ENCODE measurements around the gene SYT4. TPM values are rescaled to one million over a fixed set of nuclear protein-coding genes. Genes with fewer than 3 reads are reported as not detected.

The SYT4 gene
- total and polyA plus RNA-seq, 2 experiments from 2014 or later, result 3.7 to 10.4 TPM

- TF ChIP-seq ETS1 (IDR thresholded peaks at IDR 0.05), result no peak
Observed at GRCh38 chr18:43312891-43313290, 35.6 kb upstream of the SYT4 start (continued).

- H3K36me3 ChIP-seq (ENCODE audit: insufficient read depth), result no peaks in the 10 kb centered on the region
- H2AFZ ChIP-seq, result no peak overlapping the region
- no peak overlapping the region for H3K27ac ChIP-seq (ENCODE audit: low read depth)
- H3K27ac Mint-ChIP-seq, result no peak overlapping the region
- H3K4me1 Mint-ChIP-seq, result peaks cover 4% of the 10 kb centered on the region; the same call in 2 of the 3 replicates
- no peak for DNase-seq (ENCODE audit: low spot score)
- H3K4me2 ChIP-seq, result no peak overlapping the region
- no peaks in the 10 kb centered on the region for H3K4me1 ChIP-seq (ENCODE audit: insufficient read depth)
- H3K27me3 Mint-ChIP-seq (ENCODE audit: insufficient read depth, low read depth, poor library complexity), result peaks cover 2% of the 10 kb centered on the region
- H3K27me3 ChIP-seq (ENCODE audit: insufficient read depth), result no peaks in the 10 kb centered on the region
- no peak overlapping the region for H3K4me3 ChIP-seq
- H4K20me1 ChIP-seq (replicated peaks; ENCODE audit: insufficient read depth), result no peaks in the 10 kb centered on the region
- ATAC-seq, result no peak
- no peaks in the 10 kb centered on the region for H3F3A ChIP-seq (replicated peaks; ENCODE audit: low read depth)
- no peak for TF ChIP-seq STAT1 (IDR thresholded peaks at IDR 0.05; ENCODE audit: unreplicated experiment)
- TF ChIP-seq REST (IDR thresholded peaks at IDR 0.05; ENCODE audit: unreplicated experiment), result no peak
- no peak for TF ChIP-seq CREB1 (CRISPR knock-in tag; IDR thresholded peaks at IDR 0.05; ENCODE audit: low read depth)
- TF ChIP-seq NANOG (IDR thresholded peaks at IDR 0.05; ENCODE audit: borderline replicate concordance), result no peak
- no peak for TF ChIP-seq ZNF114 (CRISPR knock-in tag; IDR thresholded peaks at IDR 0.05)
- no peak for TF ChIP-seq POLR2AphosphoS5 (IDR thresholded peaks at IDR 0.05; ENCODE audit: low read depth)
- TF ChIP-seq ZNF462 (CRISPR knock-in tag; IDR thresholded peaks at IDR 0.05), result no peak
- TF ChIP-seq EZH2 (IDR thresholded peaks at IDR 0.05; ENCODE audit: low read depth, unreplicated experiment), result no peak
- TF ChIP-seq EZH2phosphoT487 (IDR thresholded peaks at IDR 0.05; ENCODE audit: unreplicated experiment), result no peak
- no peak for TF ChIP-seq ETS1 (IDR thresholded peaks at IDR 0.05)
- TF ChIP-seq ZNF331 (CRISPR knock-in tag; IDR thresholded peaks at IDR 0.05; ENCODE audit: low read depth), result no peak
- H3K9me3 Mint-ChIP-seq, result no peaks in the 10 kb centered on the region
- no peaks in the 10 kb centered on the region for H3K36me3 Mint-ChIP-seq (ENCODE audit: low read depth)
- H3K4me3 Mint-ChIP-seq, result no peak overlapping the region
- no peaks in the 10 kb centered on the region for H3K9me2 ChIP-seq (ENCODE audit: insufficient read depth)
- H3K79me2 ChIP-seq (replicated peaks; ENCODE audit: insufficient read depth), result no peaks in the 10 kb centered on the region
Observed at GRCh38 chr18:43310239-43310638, 32.9 kb upstream of the SYT4 start.
